Measurements from ENCODE around the gene ZNF354B. TPM values are rescaled to one million over a fixed set of nuclear protein-coding genes. Genes with fewer than 3 reads are reported as not detected.

The ZNF354B gene
- polyA plus RNA-seq (2012; rRNA removed), result 7.1 and 10.7 TPM in 2 replicates
- polyA plus RNA-seq (2012; cell fraction: cytosol; rRNA removed), result 4.8 TPM in 2 replicates
- 34.1 and 38.5 TPM in 2 replicates for polyA plus RNA-seq (2012; cell fraction: nucleus; rRNA removed)

- Histone ChIP-seq H3F3A (replicated peaks; ENCODE audit: insufficient read depth) (peaks cover 3% of the 10 kb centered on the region), H3K27ac (ENCODE audit: low read depth in 2 of 2, low read length in 1 of 2) (peak within 1 kb of the TSS; percentile 62 to 70; a peak in 3 of 4 replicates), H4K20me1 (ENCODE audit: insufficient read depth) (no peaks in the 10 kb centered on the region), H3K4me3 (ENCODE audit: low read depth in 2 of 2, low read length in 1 of 2) (peak within 1 kb of the TSS; percentile 73 to 75), H3K4me1 (ENCODE audit: control insufficient read depth in 1 of 2, insufficient read depth in 2 of 2, low read depth in 1 of 2, low read length in 1 of 2) (peaks cover 0 to 6% of the 10 kb centered on the region in 2 experiments; a peak in 1 of 4 replicates), H3K9me2 (no peaks in the 10 kb centered on the region), H3K9ac (peak within 1 kb of the TSS; percentile 73), H3K36me3 (replicated peaks in 1 of 2; ENCODE audit: control insufficient read depth in 1 of 2, insufficient read depth in 2 of 2, low read length in 1 of 2) (peaks cover 13 to 16% of the 10 kb centered on the region in 2 experiments), H3K27me3 (ENCODE audit: insufficient read depth) (no peaks in the 10 kb centered on the region), H2AFZ (ENCODE audit: low read depth) (peak within 1 kb of the TSS; percentile 93), H3K79me2 (ENCODE audit: insufficient read depth) (peaks cover 19% of the 10 kb centered on the region; the same call in 1 of the 2 replicates), H3K4me2 (peak within 1 kb of the TSS; percentile 71), H3K9me3 (no peaks in the 10 kb centered on the region)
- WGBS (ENCODE audit: low lambda C conversion rate), result 8% methylated on average over 26 of the region's 86 CpGs
- POLR2A ChIA-PET, result interaction anchor here (1.0 kb wide), 3 partner anchors 36 to 200 kb away, joined by 3 to 11 read pairs (median 8); partner anchors contain the start of genes ZFP2, ZNF354A and ZNF354C
- CTCF ChIA-PET, result interaction anchor here (0.8 to 1.8 kb wide), 4 partner anchors 31 to 129 kb away, joined by 3 to 8 read pairs (median 4); partner anchors contain the start of genes ZFP2 and ZNF354A
- DNase-seq, result peak; percentile 91
- no peak; the same call in 1 of the 2 replicates for TF ChIP-seq TCF12 (IDR thresholded peaks at IDR 0.05)
- TF ChIP-seq, protein P1, sequence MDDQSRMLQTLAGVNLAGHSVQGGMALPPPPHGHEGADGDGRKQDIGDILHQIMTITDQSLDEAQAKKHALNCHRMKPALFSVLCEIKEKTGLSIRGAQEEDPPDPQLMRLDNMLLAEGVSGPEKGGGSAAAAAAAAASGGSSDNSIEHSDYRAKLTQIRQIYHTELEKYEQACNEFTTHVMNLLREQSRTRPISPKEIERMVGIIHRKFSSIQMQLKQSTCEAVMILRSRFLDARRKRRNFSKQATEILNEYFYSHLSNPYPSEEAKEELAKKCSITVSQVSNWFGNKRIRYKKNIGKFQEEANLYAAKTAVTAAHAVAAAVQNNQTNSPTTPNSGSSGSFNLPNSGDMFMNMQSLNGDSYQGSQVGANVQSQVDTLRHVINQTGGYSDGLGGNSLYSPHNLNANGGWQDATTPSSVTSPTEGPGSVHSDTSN (IDR thresholded peaks at IDR 0.05), result no peak
- TF ChIP-seq NRF1 (IDR thresholded peaks at IDR 0.05; ENCODE audit: low read depth, low read length), result peak; percentile 11; the same call in 1 of the 2 replicates
- TF ChIP-seq EZH2phosphoT487 (IDR thresholded peaks at IDR 0.05; ENCODE audit: borderline replicate concordance, low read depth), result no peak
- no peak for TF ChIP-seq FOXJ3 (CRISPR knock-in tag; IDR thresholded peaks at IDR 0.05)
- no peak for TF ChIP-seq GATA2 (CRISPR knock-in tag; IDR thresholded peaks at IDR 0.05)
- TF ChIP-seq EP300 (IDR thresholded peaks at IDR 0.05; ENCODE audit: borderline replicate concordance in 1 of 2, low read depth in 1 of 2, low read length in 1 of 2), result no peak
- TF ChIP-seq, protein P2, sequence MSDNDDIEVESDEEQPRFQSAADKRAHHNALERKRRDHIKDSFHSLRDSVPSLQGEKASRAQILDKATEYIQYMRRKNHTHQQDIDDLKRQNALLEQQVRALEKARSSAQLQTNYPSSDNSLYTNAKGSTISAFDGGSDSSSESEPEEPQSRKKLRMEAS (IDR thresholded peaks at IDR 0.05; ENCODE audit: low read depth), result peak; percentile 88
- TF ChIP-seq CHD2 (IDR thresholded peaks at IDR 0.05; ENCODE audit: low read length, partially characterized antibody), result peak; percentile 91
- no peak for TF ChIP-seq CTCF (IDR thresholded peaks at IDR 0.05)
- no peak for TF ChIP-seq MEF2A (IDR thresholded peaks at IDR 0.05; ENCODE audit: borderline replicate concordance, low read depth)
- TF ChIP-seq REST (IDR thresholded peaks at IDR 0.05; ENCODE audit: low read depth, low read length), result no peak
- TF ChIP-seq RCOR1 (IDR thresholded peaks at IDR 0.05; ENCODE audit: low read length), result no peak
- TF ChIP-seq GABPA (IDR thresholded peaks at IDR 0.05; ENCODE audit: low read depth), result 0 out of 2 replicates have a peak, but pooled peaks have one; percentile 39
- no peak for TF ChIP-seq SMC3 (IDR thresholded peaks at IDR 0.05; ENCODE audit: low read depth, low read length)
- no peak for TF ChIP-seq TAF1 (IDR thresholded peaks at IDR 0.05; ENCODE audit: borderline replicate concordance, low read depth, low read length)
- no peak for TF ChIP-seq FOXM1 (IDR thresholded peaks at IDR 0.05; ENCODE audit: low read depth)
- peak; percentile 77 for TF ChIP-seq YY1 (IDR thresholded peaks at IDR 0.05; ENCODE audit: low read depth)
- TF ChIP-seq JUND (IDR thresholded peaks at IDR 0.05), result no peak
- no peak for TF ChIP-seq SIN3A (IDR thresholded peaks at IDR 0.05; ENCODE audit: borderline replicate concordance, low read depth, low read length)
- TF ChIP-seq, protein P3, sequence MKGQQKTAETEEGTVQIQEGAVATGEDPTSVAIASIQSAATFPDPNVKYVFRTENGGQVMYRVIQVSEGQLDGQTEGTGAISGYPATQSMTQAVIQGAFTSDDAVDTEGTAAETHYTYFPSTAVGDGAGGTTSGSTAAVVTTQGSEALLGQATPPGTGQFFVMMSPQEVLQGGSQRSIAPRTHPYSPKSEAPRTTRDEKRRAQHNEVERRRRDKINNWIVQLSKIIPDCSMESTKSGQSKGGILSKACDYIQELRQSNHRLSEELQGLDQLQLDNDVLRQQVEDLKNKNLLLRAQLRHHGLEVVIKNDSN (IDR thresholded peaks at IDR 0.05; ENCODE audit: borderline replicate concordance, low read depth), result peak; percentile 77
- TF ChIP-seq RFX5 (IDR thresholded peaks at IDR 0.05; ENCODE audit: low read length), result 0 out of 2 replicates have a peak, but pooled peaks have one; percentile 21
- TF ChIP-seq ELF1 (IDR thresholded peaks at IDR 0.05), result 0 out of 2 replicates have a peak, but pooled peaks have one; percentile 53
Observed at GRCh38 chr5:178859625-178860521, at the start of gene ZNF354B. Gene ZNF354B, plus strand, starts transcription at chr5:178859953. Its CDS starts 1,095 bp downstream, at chr5:178861048.

Data from SK-N-SH (cell line).